Left forelimb (tissue), 1 donor: ENCODE results near the gene TRIP12.
"Not testable (repeated sequence)": the region's sequence is repeated elsewhere in the genome, so short reads cannot be mapped to it uniquely, and the experiment has no call there.

ENCODE experiments used
- DNase-seq: peaks from one replicate; pipeline ENCODE4 v3.0.0-alpha.2; 2018; ENCODE audit warnings: low spot score

TRIP12 gene

GRCh38 chr2:229768235-229768634, 153.6 kb downstream of the TRIP12 start:
- no peak for DNase-seq

- no peak for DNase-seq
These were observed 156.1 kb downstream of the TRIP12 start for GRCh38 chr2:229765721-229766120.

GRCh38 chr2:229761663-229762062, 160.1 kb downstream of the TRIP12 start:
- no peak for DNase-seq

GRCh38 chr2:229757462-229757861, 164.3 kb downstream of the TRIP12 start:
- not testable (repeated sequence) for DNase-seq

- DNase-seq = no peak
These were observed 168.7 kb downstream of the TRIP12 start for GRCh38 chr2:229752970-229753729.

- no peak for DNase-seq
These were observed 172.0 kb downstream of the TRIP12 start for GRCh38 chr2:229749779-229750178.

GRCh38 chr2:229748950-229749349, 172.9 kb downstream of the TRIP12 start:
- no peak for DNase-seq

- not testable (repeated sequence) for DNase-seq
These were observed 179.1 kb downstream of the TRIP12 start for GRCh38 chr2:229742691-229743090.

- no peak for DNase-seq
These were observed 181.5 kb downstream of the TRIP12 start for GRCh38 chr2:229740279-229740678.

GRCh38 chr2:229738024-229738625, 183.7 kb downstream of the TRIP12 start:
- DNase-seq = no peak

- no peak for DNase-seq
These were observed 187.4 kb downstream of the TRIP12 start for GRCh38 chr2:229734410-229734809.

GRCh38 chr2:229733611-229734245, 188.1 kb downstream of the TRIP12 start:
- no peak for DNase-seq

- DNase-seq = no peak
These were observed 188.9 kb downstream of the TRIP12 start for GRCh38 chr2:229732897-229733296.

- no peak for DNase-seq
These were observed 189.9 kb downstream of the TRIP12 start for GRCh38 chr2:229731916-229732315.

GRCh38 chr2:229731363-229731762, 190.4 kb downstream of the TRIP12 start:
- DNase-seq = no peak

- DNase-seq = no peak
These were observed 193.4 kb downstream of the TRIP12 start for GRCh38 chr2:229728370-229728769.

GRCh38 chr2:229726643-229727042, 195.2 kb downstream of the TRIP12 start:
- DNase-seq = no peak

GRCh38 chr2:229725716-229726574, 195.9 kb downstream of the TRIP12 start:
- DNase-seq = no peak

- not testable (repeated sequence) for DNase-seq
These were observed 198.6 kb downstream of the TRIP12 start for GRCh38 chr2:229723192-229723591.

GRCh38 chr2:229719926-229720647, 201.7 kb downstream of the TRIP12 start:
- no peak for DNase-seq

GRCh38 chr2:229718057-229718456, 203.8 kb downstream of the TRIP12 start:
- no peak for DNase-seq
